Bone marrow (tissue), 2 donors: ENCODE results near the gene CPNE9.

Experiments used
- DNase-seq, 2 donors: peaks; one replicate each; lab custom pipeline; 2025; lab: John Stamatoyannopoulos, UW

Gene CPNE9

DNA sequence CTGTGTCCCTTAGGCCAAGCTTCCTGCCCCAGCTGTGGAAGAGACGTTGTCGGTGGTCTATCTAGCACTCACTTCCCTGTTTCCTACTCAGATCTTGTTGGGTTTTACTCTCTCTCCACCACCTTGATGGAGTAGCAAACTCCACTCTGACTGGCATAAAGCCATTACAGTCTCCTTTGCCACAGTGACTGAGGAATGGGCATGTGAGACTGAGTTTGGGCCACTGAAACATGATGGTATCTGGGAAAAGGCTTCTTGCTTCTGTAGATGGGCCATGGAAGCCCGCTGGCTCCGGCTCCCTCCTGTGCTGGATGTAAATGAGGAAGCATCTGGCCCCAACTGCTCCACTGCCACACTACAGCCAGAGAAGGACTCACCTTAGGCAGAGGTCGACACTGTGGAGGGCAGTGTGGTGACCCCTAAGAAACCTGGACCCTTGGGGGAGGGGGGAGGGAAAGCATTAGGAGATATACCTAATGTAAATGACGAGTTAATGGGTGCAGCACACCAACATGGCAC lies 75.5 kb downstream of the CPNE9 start:
- no peak for DNase-seq
